H9 (cell line): ENCODE results near the gene PRDM4. TPM values are rescaled to one million over a fixed set of nuclear protein-coding genes. Genes with fewer than 3 reads are reported as not detected.

Experiments
- DNase-seq: peaks from one replicate; pipeline ENCODE4 v3.0.0-alpha.2; 2017
- H2AFZ ChIP-seq: one replicate; pipeline ENCODE4 v1.6.1; 2013; ENCODE audit warnings: mild to moderate bottlenecking, low read length, control low read depth, moderate library complexity
- H2AK5ac ChIP-seq: 2 replicates; pipeline ENCODE4 v1.6.1; 2013; ENCODE audit warnings: low read length, control low read depth, mixed read lengths; ENCODE audit not compliant: insufficient read length
- H2BK120ac ChIP-seq: one replicate; pipeline ENCODE4 v1.6.1; 2013; ENCODE audit warnings: low read depth, mild to moderate bottlenecking, low read length, control low read depth, inconsistent platforms; ENCODE audit not compliant: poor library complexity, severe bottlenecking
- H2BK12ac ChIP-seq: 2 replicates; pipeline ENCODE4 v1.6.1; 2013; ENCODE audit warnings: low read length, control low read depth, mixed read lengths, low read depth; ENCODE audit not compliant: insufficient read length
- H2BK15ac ChIP-seq: 2 replicates; pipeline ENCODE4 v1.6.1; 2013; ENCODE audit warnings: low read depth, low read length, control low read depth
- H2BK20ac ChIP-seq: one replicate; pipeline ENCODE4 v1.6.1; 2013; ENCODE audit warnings: low read depth, mild to moderate bottlenecking, low read length, control low read depth, inconsistent platforms; ENCODE audit not compliant: poor library complexity, severe bottlenecking
- H2BK5ac ChIP-seq: 2 replicates; pipeline ENCODE4 v1.6.1; 2013; ENCODE audit warnings: low read length, control low read depth, mixed read lengths; ENCODE audit not compliant: insufficient read length
- H3K14ac ChIP-seq: 2 replicates; pipeline ENCODE4 v1.6.1; 2013; ENCODE audit warnings: low read length, control low read depth; ENCODE audit not compliant: insufficient read depth
- H3K18ac ChIP-seq: 2 replicates; pipeline ENCODE4 v1.6.1; 2013; ENCODE audit warnings: low read depth, mild to moderate bottlenecking, mixed read lengths, low read length, control low read depth; ENCODE audit not compliant: insufficient read length
- H3K23ac ChIP-seq: 2 replicates; pipeline ENCODE4 v1.6.1; 2013; ENCODE audit warnings: low read length, control low read depth, mixed read lengths, low read depth; ENCODE audit not compliant: insufficient read length
- H3K23me2 ChIP-seq: 2 replicates; pipeline ENCODE4 v1.6.1; 2013; ENCODE audit warnings: low read depth, mild to moderate bottlenecking, mixed read lengths, low read length, control low read depth; ENCODE audit not compliant: insufficient read length, poor library complexity, severe bottlenecking
- H3K27ac ChIP-seq: 2 replicates; pipeline ENCODE4 v1.5.1; 2013; ENCODE audit warnings: low read length, control low read depth, mixed read lengths, low read depth; ENCODE audit not compliant: insufficient read length
- H3K27me3 ChIP-seq: 2 replicates; pipeline ENCODE4 v1.6.1; 2013; ENCODE audit warnings: low read length, control low read depth, inconsistent platforms; ENCODE audit not compliant: insufficient read depth
- H3K4ac ChIP-seq: 2 replicates; pipeline ENCODE4 v1.6.1; 2013; ENCODE audit warnings: low read depth, mild to moderate bottlenecking, control low read depth, inconsistent platforms, low read length, moderate library complexity
- H3K4me1 ChIP-seq: 2 replicates; pipeline ENCODE4 v1.6.1; 2013; ENCODE audit warnings: low read length, control low read depth, inconsistent platforms; ENCODE audit not compliant: insufficient read depth
- H3K4me2 ChIP-seq: 2 replicates; pipeline ENCODE4 v1.6.1; 2013; ENCODE audit warnings: low read length, control low read depth, mixed read lengths; ENCODE audit not compliant: insufficient read length, insufficient read depth
- H3K56ac ChIP-seq: 2 replicates; pipeline ENCODE4 v1.6.1; 2013; ENCODE audit warnings: low read depth, mild to moderate bottlenecking, mixed read lengths, low read length, control low read depth; ENCODE audit not compliant: insufficient read length
- H3K79me1 ChIP-seq: 2 replicates; pipeline ENCODE4 v1.6.1; 2013; ENCODE audit warnings: low read depth, mild to moderate bottlenecking, moderate library complexity, low read length, control low read depth, inconsistent platforms; ENCODE audit not compliant: insufficient read depth, poor library complexity, severe bottlenecking
- H3K79me2 ChIP-seq: 2 replicates; pipeline ENCODE4 v1.6.1; 2013; ENCODE audit warnings: low read length, control low read depth, inconsistent platforms; ENCODE audit not compliant: insufficient read depth
- H3K9ac ChIP-seq: 2 replicates; pipeline ENCODE4 v1.6.1; 2013; ENCODE audit warnings: low read length, control low read depth, mixed read lengths; ENCODE audit not compliant: insufficient read length; ENCODE audit errors: extremely low read depth
- H3K9me3 ChIP-seq: one replicate; pipeline ENCODE4 v1.6.1; 2013; ENCODE audit warnings: low read depth, low read length, inconsistent platforms; ENCODE audit not compliant: control insufficient read depth
- H3T11ph ChIP-seq: one replicate; pipeline ENCODE4 v1.6.1; 2013; ENCODE audit warnings: mild to moderate bottlenecking, low read length, control low read depth, inconsistent platforms
- H4K20me1 ChIP-seq: one replicate; pipeline ENCODE4 v1.6.1; 2013; ENCODE audit not compliant: control insufficient read depth, insufficient read length, insufficient read depth
- H4K5ac ChIP-seq: 2 replicates; pipeline ENCODE4 v1.6.1; 2013; ENCODE audit warnings: low read depth, mild to moderate bottlenecking, mixed read lengths, low read length, control low read depth; ENCODE audit not compliant: insufficient read length
- H4K8ac ChIP-seq: replicated peaks from 2 replicates; pipeline ENCODE4 v1.6.1; 2013; ENCODE audit warnings: low read length, control low read depth, mixed read lengths, low read depth; ENCODE audit not compliant: insufficient read length
- H4K91ac ChIP-seq: 2 replicates; pipeline ENCODE4 v1.6.1; 2013; ENCODE audit warnings: low read depth, mild to moderate bottlenecking, moderate library complexity, mixed read lengths, low read length, control low read depth; ENCODE audit not compliant: insufficient read length
- H3K27ac Mint-ChIP-seq, 3 experiments: 2 replicates in 2 of 3; 3 replicates in 1 of 3; pipeline ENCODE4 v1.8.0; 2020 to 2021; ENCODE audit warnings: mixed read lengths in 3 of 3, mild to moderate bottlenecking in 1 of 3, moderate library complexity in 1 of 3
- H3K27me3 Mint-ChIP-seq: 2 replicates; pipeline ENCODE4 v1.8.0; 2021; ENCODE audit warnings: low read depth, mild to moderate bottlenecking, moderate library complexity, mixed read lengths
- H3K36me3 Mint-ChIP-seq, 3 experiments: 2 replicates in 2 of 3; 3 replicates in 1 of 3; pipeline ENCODE4 v1.8.0; 2020 to 2021; ENCODE audit warnings: low read depth in 3 of 3, mixed read lengths in 3 of 3; ENCODE audit not compliant: insufficient read depth in 1 of 3
- H3K4me1 Mint-ChIP-seq, 2 experiments: 2 replicates each; pipeline ENCODE4 v1.8.0; 2020; ENCODE audit warnings: mixed read lengths in 2 of 2
- H3K4me3 Mint-ChIP-seq, 2 experiments: 2 replicates in 1 of 2; 3 replicates in 1 of 2; pipeline ENCODE4 v1.8.0; 2020 to 2021; ENCODE audit warnings: mild to moderate bottlenecking in 2 of 2, mixed read lengths in 2 of 2, moderate library complexity in 1 of 2
- H3K9me3 Mint-ChIP-seq, 2 experiments: 2 replicates in 1 of 2; 3 replicates in 1 of 2; pipeline ENCODE4 v1.8.0; 2020; ENCODE audit warnings: mild to moderate bottlenecking in 2 of 2, mixed read lengths in 2 of 2, moderate library complexity in 1 of 2
- WGBS: extraction: QIAGEN DNeasy Blood & Tissue Kit; methylation state at CpG from one replicate; pipeline ENCODE4 v1.1.7; 2013; ENCODE audit warnings: missing lambda C conversion rate, low lambda C conversion rate, mixed read lengths; ENCODE audit not compliant: insufficient read length; ENCODE audit errors: extremely low coverage; 5-methylcytosine and 5-hydroxymethylcytosine counted together
- total RNA-seq: library from RNA; stranded (reverse); gene quantifications from 2 replicates; pipeline ENCODE4 v1.2.1, GENCODE V29; 2021
- TF ChIP-seq, protein P1 (sequence below): fragments of 200-600 bp; sonication (generic); conservative IDR thresholded peaks from 3 replicates; pipeline ENCODE4 v1.8.0; 2021; ENCODE audit warnings: antibody characterized with exemption, mild to moderate bottlenecking

The PRDM4 gene
- total RNA-seq, 1 experiment from 2014 or later, result 24.4 TPM

- peaks cover 2% of the 10 kb centered on the region for H3K79me1 ChIP-seq
- no peaks in the 10 kb centered on the region for H3K27me3 Mint-ChIP-seq
- H3K27ac Mint-ChIP-seq, result peak overlapping the region in 1 of 3 experiments; percentile 25; a peak in 2 of 7 replicates
- no peak overlapping the region for H3K9ac ChIP-seq
- no peak overlapping the region for H2BK120ac ChIP-seq
- H4K8ac ChIP-seq, result no peak overlapping the region
- TF ChIP-seq, protein P1, sequence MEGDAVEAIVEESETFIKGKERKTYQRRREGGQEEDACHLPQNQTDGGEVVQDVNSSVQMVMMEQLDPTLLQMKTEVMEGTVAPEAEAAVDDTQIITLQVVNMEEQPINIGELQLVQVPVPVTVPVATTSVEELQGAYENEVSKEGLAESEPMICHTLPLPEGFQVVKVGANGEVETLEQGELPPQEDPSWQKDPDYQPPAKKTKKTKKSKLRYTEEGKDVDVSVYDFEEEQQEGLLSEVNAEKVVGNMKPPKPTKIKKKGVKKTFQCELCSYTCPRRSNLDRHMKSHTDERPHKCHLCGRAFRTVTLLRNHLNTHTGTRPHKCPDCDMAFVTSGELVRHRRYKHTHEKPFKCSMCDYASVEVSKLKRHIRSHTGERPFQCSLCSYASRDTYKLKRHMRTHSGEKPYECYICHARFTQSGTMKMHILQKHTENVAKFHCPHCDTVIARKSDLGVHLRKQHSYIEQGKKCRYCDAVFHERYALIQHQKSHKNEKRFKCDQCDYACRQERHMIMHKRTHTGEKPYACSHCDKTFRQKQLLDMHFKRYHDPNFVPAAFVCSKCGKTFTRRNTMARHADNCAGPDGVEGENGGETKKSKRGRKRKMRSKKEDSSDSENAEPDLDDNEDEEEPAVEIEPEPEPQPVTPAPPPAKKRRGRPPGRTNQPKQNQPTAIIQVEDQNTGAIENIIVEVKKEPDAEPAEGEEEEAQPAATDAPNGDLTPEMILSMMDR, result no peak
- WGBS, result no CpG with 5 or more reads among the region's 3 CpGs
- no peaks in the 10 kb centered on the region for H3K9me3 ChIP-seq
- no peaks in the 10 kb centered on the region for H3K4me1 Mint-ChIP-seq
- no peak overlapping the region for H2AK5ac ChIP-seq
- no peak overlapping the region for H2BK15ac ChIP-seq
- no peaks in the 10 kb centered on the region for H3K27me3 ChIP-seq
- no peak overlapping the region for H3K4me2 ChIP-seq
- peaks cover 3 to 37% (median 32%) of the 10 kb centered on the region in 3 experiments; a peak in 6 of 7 replicates for H3K36me3 Mint-ChIP-seq
- peaks cover 0 to under 1% of the 10 kb centered on the region in 2 experiments; a peak in 2 of 5 replicates for H3K9me3 Mint-ChIP-seq
- peak; percentile 40 for DNase-seq
- no peak overlapping the region for H3T11ph ChIP-seq
- no peak overlapping the region for H4K5ac ChIP-seq
- H3K27ac ChIP-seq, result no peak overlapping the region
- no peak overlapping the region for H3K23ac ChIP-seq
- H3K4ac ChIP-seq, result no peak overlapping the region
- no peak overlapping the region for H2AFZ ChIP-seq
- H3K56ac ChIP-seq, result no peak overlapping the region
- H3K4me1 ChIP-seq, result no peaks in the 10 kb centered on the region
- no peaks in the 10 kb centered on the region for H4K20me1 ChIP-seq
- no peak overlapping the region for H4K91ac ChIP-seq
- no peak overlapping the region for H2BK5ac ChIP-seq
- H3K79me2 ChIP-seq, result no peaks in the 10 kb centered on the region
- no peaks in the 10 kb centered on the region for H3K23me2 ChIP-seq
- H3K18ac ChIP-seq, result no peak overlapping the region
- no peak overlapping the region for H2BK20ac ChIP-seq
- H3K14ac ChIP-seq, result no peak overlapping the region
- no peak overlapping the region for H3K4me3 Mint-ChIP-seq
- no peak overlapping the region for H2BK12ac ChIP-seq
These were observed 28.6 kb downstream of the PRDM4 start for GRCh38 chr12:107732365-107732764.
